Spleen (tissue), 7 donors: Measurements from ENCODE around the gene KLHDC4.

ENCODE experiments used
- POLR2A ChIP-seq, 3 donors: fragments of 450-650 bp; IDR thresholded peaks; one replicate each; pipeline ENCODE4 v1.5.1; 2017; ENCODE audit warnings: antibody characterized with exemption in 3 of 3, mild to moderate bottlenecking in 1 of 3
- POLR2AphosphoS5 ChIP-seq, 3 donors: sonication (generic); formaldehyde crosslinking; IDR thresholded peaks; one replicate each; pipeline ENCODE4 v1.5.1; 2017; ENCODE audit warnings: antibody characterized with exemption in 3 of 3
- TF ChIP-seq, protein P1 (sequence below), 11 experiments: fragments of 200-600 bp in 7 of 11; fragments of 450-650 bp in 4 of 11; sonication (generic) in 4 of 11; IDR thresholded peaks in 8 of 11; conservative IDR thresholded peaks in 3 of 11; 1 replicate in 7 of 11; 2 replicates in 4 of 11; pipeline versions ENCODE4 v1.4.0 to v1.8.0; 2016 to 2021; ENCODE audit warnings: antibody characterized with exemption in 11 of 11, inconsistent platforms in 4 of 11, mild to moderate bottlenecking in 1 of 11
- donor health status: DM: no; HTN: no; CAD: no; lungs with moderate emphysema.
- donor health status: DM: no; HTN: no; CAD: no.
- donor health status: DM: no; HTN: no; CAD: no.

- TF ChIP-seq POLR2AphosphoS5 (IDR thresholded peaks at IDR 0.05) = peak in 1 of 3 donors; percentile 35
- no peak for TF ChIP-seq POLR2A (IDR thresholded peaks at IDR 0.05)
- TF ChIP-seq, protein P1, sequence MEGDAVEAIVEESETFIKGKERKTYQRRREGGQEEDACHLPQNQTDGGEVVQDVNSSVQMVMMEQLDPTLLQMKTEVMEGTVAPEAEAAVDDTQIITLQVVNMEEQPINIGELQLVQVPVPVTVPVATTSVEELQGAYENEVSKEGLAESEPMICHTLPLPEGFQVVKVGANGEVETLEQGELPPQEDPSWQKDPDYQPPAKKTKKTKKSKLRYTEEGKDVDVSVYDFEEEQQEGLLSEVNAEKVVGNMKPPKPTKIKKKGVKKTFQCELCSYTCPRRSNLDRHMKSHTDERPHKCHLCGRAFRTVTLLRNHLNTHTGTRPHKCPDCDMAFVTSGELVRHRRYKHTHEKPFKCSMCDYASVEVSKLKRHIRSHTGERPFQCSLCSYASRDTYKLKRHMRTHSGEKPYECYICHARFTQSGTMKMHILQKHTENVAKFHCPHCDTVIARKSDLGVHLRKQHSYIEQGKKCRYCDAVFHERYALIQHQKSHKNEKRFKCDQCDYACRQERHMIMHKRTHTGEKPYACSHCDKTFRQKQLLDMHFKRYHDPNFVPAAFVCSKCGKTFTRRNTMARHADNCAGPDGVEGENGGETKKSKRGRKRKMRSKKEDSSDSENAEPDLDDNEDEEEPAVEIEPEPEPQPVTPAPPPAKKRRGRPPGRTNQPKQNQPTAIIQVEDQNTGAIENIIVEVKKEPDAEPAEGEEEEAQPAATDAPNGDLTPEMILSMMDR (IDR thresholded peaks at IDR 0.05 in 8 of 11, conservative IDR thresholded peaks at IDR 0.05 in 3 of 11) = no peak
Measured at GRCh38 chr16:87744750-87745514, 20.9 kb downstream of the KLHDC4 start.
